ENCODE measurements around the gene HBM. TPM values are rescaled to one million over a fixed set of nuclear protein-coding genes. Genes with fewer than 3 reads are reported as not detected.
"Not testable (repeated sequence)": the region's sequence is repeated elsewhere in the genome, so short reads cannot be mapped to it uniquely, and the experiment has no call there.

Gene HBM
- total RNA-seq, 6 experiments from 2014 or later: 1.1 to 8.4 (median 2.0) TPM; not detected in 2

- WGBS (ENCODE audit: insufficient coverage, low coverage, low lambda C conversion rate, missing lambda C conversion rate): 42% methylated on average over 8 of the region's 9 CpGs
- ATAC-seq (peak in 1 of 4 donors; percentile 21), DNase-seq (peak in 1 of 3 donors; percentile 27)
- Histone ChIP-seq H3K9me3 (no peaks in the 10 kb centered on the region), H3K27ac (no peak overlapping the region), H3K4me1 (no peaks in the 10 kb centered on the region), H3K4me3 (no peak overlapping the region), H3K27me3 (no peaks in the 10 kb centered on the region), H3K36me3 (no peaks in the 10 kb centered on the region)
- intact Hi-C loops (cut with DNase I): no loop called here
- TF ChIP-seq POLR2A (IDR thresholded peaks at IDR 0.05) (no peak), CTCF (IDR thresholded peaks at IDR 0.05) (no peak)
Measured at GRCh38 chr16:149024-149660, 16.6 kb upstream of the HBM start.

DNA sequence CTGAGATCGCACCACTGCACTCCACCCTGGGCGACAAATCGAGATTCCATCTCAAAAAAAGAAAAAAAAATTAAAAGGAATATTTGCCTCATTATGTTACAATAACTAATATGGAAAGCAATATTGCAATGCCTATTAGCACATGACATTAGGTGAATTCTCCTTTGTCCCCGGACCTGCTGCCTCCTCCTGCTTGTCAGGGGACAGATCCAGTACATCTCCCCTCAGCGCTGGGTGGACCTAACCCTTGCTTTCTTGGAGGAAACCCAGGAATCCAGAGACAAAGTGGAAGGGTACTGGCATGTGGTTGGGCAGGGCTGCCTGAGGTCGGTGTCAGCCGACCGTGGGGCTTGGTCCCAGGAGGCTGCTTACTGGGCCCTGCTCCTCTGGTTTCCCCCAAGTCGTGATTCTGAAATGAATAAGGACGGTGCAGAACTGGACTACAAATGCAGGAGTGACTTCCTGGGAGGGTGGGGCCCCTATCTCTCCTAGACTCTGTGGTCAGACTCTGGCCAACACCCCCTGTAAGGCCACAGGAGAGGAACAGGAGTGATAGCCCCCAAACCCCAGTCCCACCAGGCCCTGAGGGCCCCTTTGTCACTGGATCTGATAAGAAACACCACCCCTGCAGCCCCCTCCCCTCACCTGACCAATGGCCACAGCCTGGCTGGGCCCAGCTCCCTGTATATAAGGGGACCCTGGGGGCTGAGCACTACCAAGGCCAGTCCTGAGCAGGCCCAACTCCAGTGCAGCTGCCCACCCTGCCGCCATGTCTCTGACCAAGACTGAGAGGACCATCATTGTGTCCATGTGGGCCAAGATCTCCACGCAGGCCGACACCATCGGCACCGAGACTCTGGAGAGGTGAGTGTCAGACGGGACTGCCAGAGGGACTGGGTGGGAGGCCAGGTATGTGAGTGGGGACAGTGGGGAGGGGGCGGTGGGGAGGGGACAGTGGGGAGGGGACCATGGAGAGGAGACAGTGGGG, 13.3 kb upstream of the HBM start, which contains the start of gene HBZ:
HBZ (plus strand) TSS at position 504 of the 988 bp plus-strand sequence; CDS start at position 770, 266 bp downstream.
- intact Hi-C loops (cut with DNase I): no loop called here
- H3K27me3 ChIP-seq: no peaks in the 10 kb centered on the region
- no peak within 1 kb of the TSS for H3K4me3 ChIP-seq
- TF ChIP-seq CTCF (IDR thresholded peaks at IDR 0.05): no peak
- no peaks in the 10 kb centered on the region for H3K36me3 ChIP-seq
- H3K4me1 ChIP-seq: peaks cover 0 to 5% (median 2%) of the 10 kb centered on the region in 4 donors
- WGBS (ENCODE audit: insufficient coverage, low coverage, low lambda C conversion rate, missing lambda C conversion rate): 70% methylated on average over 11 of the region's 17 CpGs
- no peak within 1 kb of the TSS for H3K27ac ChIP-seq
- ATAC-seq (peak in 2 of 4 donors; percentile 24 to 28), DNase-seq (peak in 1 of 3 donors; percentile 31)
- no peaks in the 10 kb centered on the region for H3K9me3 ChIP-seq

DNA sequence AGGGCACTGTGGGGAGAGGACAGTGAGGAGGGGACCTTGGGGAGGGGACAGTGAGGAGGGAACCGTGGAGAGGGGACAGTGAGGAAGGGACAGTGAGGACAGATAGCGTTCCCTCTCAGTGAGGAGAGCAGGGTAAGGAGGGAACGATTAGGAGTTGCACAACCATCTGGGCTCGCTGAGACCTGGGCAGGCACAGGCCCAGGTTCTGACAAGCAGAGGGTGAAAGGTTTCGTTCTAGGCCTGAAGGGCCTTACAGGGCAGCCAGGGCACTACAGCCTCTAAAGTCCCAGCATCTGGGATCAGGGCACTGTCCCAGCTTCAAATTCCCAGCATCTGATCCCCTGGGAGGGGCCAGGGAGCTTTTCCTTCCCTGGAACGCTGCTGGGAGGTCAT, 12.7 kb upstream of the HBM start:
- H3K4me1 ChIP-seq; DNase-seq; H3K4me3 ChIP-seq; intact Hi-C loops (cut with DNase I); H3K27me3 ChIP-seq; H3K27ac ChIP-seq; H3K36me3 ChIP-seq; H3K9me3 ChIP-seq: not testable (repeated sequence)
- peak; percentile 67 to 97 (median 82) for ATAC-seq
- WGBS (ENCODE audit: insufficient coverage, low coverage, low lambda C conversion rate, missing lambda C conversion rate): 28% methylated on average over 2 of the region's 6 CpGs

DNA sequence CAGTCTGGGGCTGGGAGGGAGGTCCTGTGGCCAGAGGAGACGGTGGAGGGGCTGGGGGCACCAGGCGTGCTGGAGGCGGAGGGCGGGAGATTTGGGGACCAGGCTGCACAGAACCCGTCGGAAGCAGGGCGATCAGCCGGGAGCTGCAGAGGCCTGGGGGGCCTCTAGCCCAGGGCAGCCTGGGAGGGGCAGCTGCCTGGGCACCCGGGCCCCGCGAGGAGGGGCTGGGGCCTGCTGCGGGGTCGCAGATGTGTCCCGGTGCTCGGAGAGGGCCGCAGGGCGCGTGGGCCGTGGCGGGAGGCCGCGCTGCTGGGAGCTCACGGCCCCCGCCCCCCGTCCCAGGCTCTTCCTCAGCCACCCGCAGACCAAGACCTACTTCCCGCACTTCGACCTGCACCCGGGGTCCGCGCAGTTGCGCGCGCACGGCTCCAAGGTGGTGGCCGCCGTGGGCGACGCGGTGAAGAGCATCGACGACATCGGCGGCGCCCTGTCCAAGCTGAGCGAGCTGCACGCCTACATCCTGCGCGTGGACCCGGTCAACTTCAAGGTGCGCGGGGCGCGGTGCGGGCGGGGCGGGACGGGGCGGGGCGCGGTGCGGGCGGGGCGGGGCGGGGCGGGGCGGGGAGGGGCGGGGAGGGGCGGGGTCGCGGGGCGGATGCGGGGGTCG, 12.1 kb upstream of the HBM start:
- H3K27me3 ChIP-seq; H3K9me3 ChIP-seq; intact Hi-C loops (cut with DNase I); H3K36me3 ChIP-seq; H3K4me1 ChIP-seq; DNase-seq; H3K4me3 ChIP-seq; H3K27ac ChIP-seq: not testable (repeated sequence)
- peak in 2 of 4 donors; percentile 9 to 26 for ATAC-seq
- WGBS (ENCODE audit: insufficient coverage, low coverage, low lambda C conversion rate, missing lambda C conversion rate): no CpG with 5 or more reads among the region's 74 CpGs

DNA sequence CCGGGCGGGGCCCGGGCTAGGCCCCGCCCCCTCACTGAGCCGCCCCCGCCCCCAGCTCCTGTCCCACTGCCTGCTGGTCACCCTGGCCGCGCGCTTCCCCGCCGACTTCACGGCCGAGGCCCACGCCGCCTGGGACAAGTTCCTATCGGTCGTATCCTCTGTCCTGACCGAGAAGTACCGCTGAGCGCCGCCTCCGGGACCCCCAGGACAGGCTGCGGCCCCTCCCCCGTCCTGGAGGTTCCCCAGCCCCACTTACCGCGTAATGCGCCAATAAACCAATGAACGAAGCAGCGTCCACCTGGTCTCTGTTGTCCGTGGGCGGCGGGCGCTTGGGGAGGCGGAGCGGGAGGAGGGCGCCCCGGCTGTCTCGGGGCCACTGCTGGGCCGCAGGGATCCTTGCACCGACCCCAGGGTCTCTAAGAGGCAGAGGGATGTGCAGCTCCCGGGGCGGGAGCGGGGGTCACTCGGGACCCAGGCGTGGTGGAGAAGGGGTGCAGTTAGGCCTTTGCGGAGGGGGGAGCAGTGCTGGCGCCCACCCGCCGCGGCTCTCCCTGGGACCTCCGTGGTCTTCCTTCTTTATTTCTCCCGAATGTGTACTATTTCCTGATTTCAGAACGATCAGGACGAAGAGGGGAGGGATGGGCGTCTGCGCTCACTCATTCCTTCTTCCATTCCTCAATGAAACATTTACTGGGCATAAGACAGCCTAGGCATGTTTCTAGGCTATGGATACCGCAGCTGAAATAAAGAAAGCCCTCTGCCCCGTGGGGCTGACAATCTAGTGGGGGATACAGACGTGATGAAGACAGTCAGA, 11.4 kb upstream of the HBM start:
- intact Hi-C loops (cut with DNase I): no loop called here
- no peaks in the 10 kb centered on the region for H3K36me3 ChIP-seq
- no peaks in the 10 kb centered on the region for H3K9me3 ChIP-seq
- 4% methylated on average over 14 of the region's 59 CpGs for WGBS (ENCODE audit: insufficient coverage, low coverage, low lambda C conversion rate, missing lambda C conversion rate)
- DNase-seq (peak in 1 of 3 donors; percentile 55), ATAC-seq (peak in 3 of 4 donors; percentile 17 to 32 (median 23))
- no peak for TF ChIP-seq POLR2A (IDR thresholded peaks at IDR 0.05)
- no peak overlapping the region for H3K27ac ChIP-seq
- peak overlapping the region; percentile 5 to 18 (median 13) for H3K4me3 ChIP-seq
- H3K4me1 ChIP-seq: peaks cover 0 to 5% (median 2%) of the 10 kb centered on the region in 4 donors
- no peaks in the 10 kb centered on the region for H3K27me3 ChIP-seq
